CD14-positive monocyte (primary cell): ENCODE measurements around the gene KRTAP10-2. TPM values are rescaled to one million over a fixed set of nuclear protein-coding genes. Genes with fewer than 3 reads are reported as not detected.

Experiments
- DNase-seq, 3 donors: peaks; one replicate each; pipeline ENCODE4 v3.0.0-alpha.2; 2011 to 2022
- H2AFZ ChIP-seq: 2 replicates; pipeline ENCODE4 v1.6.0; 2012; ENCODE audit warnings: mild to moderate bottlenecking, low read depth, low read length, inconsistent platforms; ENCODE audit not compliant: insufficient read depth, poor library complexity, severe bottlenecking
- H3K27ac ChIP-seq, 2 donors: 1 replicate in 1 of 2; 2 replicates in 1 of 2; pipeline ENCODE4 v1.5.1; 2012 to 2013; ENCODE audit warnings: low read length in 2 of 2, control low read depth in 1 of 2, inconsistent platforms in 1 of 2, low read depth in 1 of 2, mild to moderate bottlenecking in 1 of 2
- H3K27me3 ChIP-seq, 2 donors: one replicate each; pipeline versions ENCODE4 v1.6.0 to v1.6.1; 2011 to 2013; ENCODE audit warnings: low read length in 2 of 2; ENCODE audit not compliant: control insufficient read depth in 2 of 2, insufficient read depth in 2 of 2
- H3K36me3 ChIP-seq, 2 donors: replicated peaks in 1 of 2; 1 replicate in 1 of 2; 2 replicates in 1 of 2; pipeline versions ENCODE4 v1.5.1 to v1.6.1; 2012 to 2013; ENCODE audit warnings: low read length in 2 of 2, control low read depth in 1 of 2, inconsistent platforms in 1 of 2, mild to moderate bottlenecking in 1 of 2; ENCODE audit not compliant: insufficient read depth in 2 of 2, control insufficient read depth in 1 of 2
- H3K4me1 ChIP-seq, 2 donors: 1 replicate in 1 of 2; 2 replicates in 1 of 2; pipeline versions ENCODE4 v1.5.1 to v1.6.1; 2012 to 2013; ENCODE audit warnings: low read length in 2 of 2, control low read depth in 1 of 2, inconsistent platforms in 1 of 2, mild to moderate bottlenecking in 1 of 2, moderate library complexity in 1 of 2; ENCODE audit not compliant: insufficient read depth in 2 of 2, control insufficient read depth in 1 of 2
- H3K4me2 ChIP-seq: replicated peaks from 2 replicates; pipeline ENCODE3; 2012; ENCODE audit warnings: low read length, moderate library complexity, mild to moderate bottlenecking; ENCODE audit not compliant: poor library complexity, severe bottlenecking; ENCODE audit errors: extremely low read depth
- H3K4me3 ChIP-seq, 3 experiments: fragments of 200-600 bp in 1 of 3; sonication (generic) in 1 of 3; replicated peaks in 1 of 3; 1 replicate in 2 of 3; 2 replicates in 1 of 3; pipeline ENCODE4 v1.5.1; 2011 to 2013; ENCODE audit warnings: low read length in 3 of 3, mild to moderate bottlenecking in 3 of 3, control low read depth in 2 of 3, low read depth in 2 of 3, inconsistent platforms in 1 of 3, moderate library complexity in 1 of 3
- H3K79me2 ChIP-seq: 2 replicates; pipeline ENCODE4 v1.6.0; 2012; ENCODE audit warnings: mild to moderate bottlenecking, control low read depth, inconsistent platforms, low read length, moderate library complexity; ENCODE audit not compliant: insufficient read depth
- H3K9ac ChIP-seq: 2 replicates; pipeline ENCODE4 v1.6.0; 2017; ENCODE audit warnings: low read length, mild to moderate bottlenecking; ENCODE audit not compliant: insufficient read depth, poor library complexity, severe bottlenecking
- H3K9me3 ChIP-seq, 2 donors: replicated peaks in 1 of 2; 1 replicate in 1 of 2; 2 replicates in 1 of 2; pipeline versions ENCODE4 v1.5.1 to v1.6.1; 2012 to 2013; ENCODE audit warnings: low read length in 2 of 2, control low read depth in 1 of 2; ENCODE audit not compliant: control insufficient read depth in 1 of 2, insufficient read depth in 1 of 2
- H4K20me1 ChIP-seq: 2 replicates; pipeline ENCODE4 v1.6.0; 2012; ENCODE audit warnings: mild to moderate bottlenecking, low read length, control low read depth, moderate library complexity; ENCODE audit not compliant: insufficient read depth
- H3K27ac Mint-ChIP-seq, 7 donors: one replicate each; pipeline ENCODE4 v1.8.0; 2020; ENCODE audit warnings: mild to moderate bottlenecking in 7 of 7, mixed read lengths in 7 of 7, moderate library complexity in 6 of 7, inconsistent platforms in 2 of 7
- H3K27me3 Mint-ChIP-seq, 3 donors: one replicate each; pipeline ENCODE4 v1.8.0; 2021 to 2022; ENCODE audit warnings: low read depth in 3 of 3, mild to moderate bottlenecking in 3 of 3, mixed read lengths in 3 of 3, moderate library complexity in 3 of 3, inconsistent platforms in 1 of 3
- H3K36me3 Mint-ChIP-seq, 2 donors: one replicate each; pipeline ENCODE4 v1.8.0; 2020; ENCODE audit warnings: mixed read lengths in 2 of 2, inconsistent platforms in 1 of 2, mild to moderate bottlenecking in 1 of 2
- H3K4me1 Mint-ChIP-seq: one replicate; pipeline ENCODE4 v1.8.0; 2020; ENCODE audit warnings: mild to moderate bottlenecking, mixed read lengths
- H3K4me3 Mint-ChIP-seq, 2 donors: one replicate each; pipeline ENCODE4 v1.8.0; 2020; ENCODE audit warnings: mild to moderate bottlenecking in 2 of 2, mixed read lengths in 2 of 2, moderate library complexity in 1 of 2
- H3K9me3 Mint-ChIP-seq, 7 donors: one replicate each; pipeline ENCODE4 v1.8.0; 2020 to 2022; ENCODE audit warnings: mixed read lengths in 7 of 7, mild to moderate bottlenecking in 6 of 7, moderate library complexity in 6 of 7, inconsistent platforms in 2 of 7
- CTCF ChIP-seq: fragments of 200-600 bp; IDR thresholded peaks from one replicate; pipeline ENCODE4 v1.8.0; 2022; ENCODE audit warnings: antibody characterized with exemption, mild to moderate bottlenecking
- WGBS: methylation state at CpG from one replicate; pipeline ENCODE4 v1.1.5; 2013; ENCODE audit warnings: missing lambda C conversion rate; ENCODE audit not compliant: insufficient coverage; 5-methylcytosine and 5-hydroxymethylcytosine counted together
- intact Hi-C, 2 donors: fragments of 100-400 bp; cut with micrococcal nuclease; formaldehyde crosslinking; loops; one replicate each; pipeline versions ENCODE4 v1.15.0 to v1.15.1; 2023
- polyA plus RNA-seq, 3 donors: library from polyadenylated mRNA; depleted of rRNA in 1 of 3; unstranded in 2 of 3; stranded (reverse) in 1 of 3; fragments of 300-500 nt in 2 of 3; fragments of >200 nt in 1 of 3; fragmentation: Illumina TruSeq in 2 of 3; gene quantifications; 1 replicate in 2 of 3; 2 replicates in 1 of 3; pipeline ENCODE4 v1.2.3, GENCODE V29; 2012 to 2021

Gene KRTAP10-2
- polyA plus RNA-seq, 3 donors, result not detected

DNA sequence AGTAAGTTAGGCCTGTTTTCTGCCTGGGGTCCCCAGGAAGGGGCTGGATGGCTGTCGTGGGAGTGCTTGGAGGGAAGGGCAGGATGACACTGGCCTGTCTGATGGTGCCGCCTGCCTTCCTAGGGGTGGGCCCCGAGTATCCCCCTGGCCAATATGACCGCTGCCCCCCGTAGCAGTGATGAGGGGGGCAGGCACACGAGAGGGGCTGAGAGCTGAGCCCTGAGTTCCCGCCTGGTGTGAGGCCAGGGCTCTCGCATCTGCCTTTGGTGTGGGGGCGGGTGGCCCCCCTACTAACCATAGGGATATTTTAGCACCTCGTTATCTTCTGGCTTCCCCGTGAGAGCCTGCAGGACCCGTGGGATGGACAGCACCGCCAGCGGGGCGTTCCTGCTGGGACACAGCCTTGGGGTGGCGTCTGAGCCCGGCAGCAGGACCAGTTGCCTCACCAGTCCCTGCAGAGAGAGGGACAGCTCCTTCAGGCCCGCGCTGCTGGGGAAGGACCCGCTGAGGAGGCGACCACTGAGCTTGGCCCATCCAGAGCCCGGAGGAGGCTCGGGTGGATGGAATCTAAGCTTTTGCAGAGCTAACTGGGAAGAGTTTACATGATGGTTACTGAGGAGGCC, 21.7 kb downstream of the KRTAP10-2 start:
- peaks cover 3% of the 10 kb centered on the region in 2 donors for H3K9me3 ChIP-seq
- no peak for DNase-seq
- no peaks in the 10 kb centered on the region for H3K36me3 Mint-ChIP-seq
- H3K4me2 ChIP-seq, result no peak overlapping the region
- H3K9me3 Mint-ChIP-seq, result peaks cover 0 to 3% (median 0%) of the 10 kb centered on the region in 7 donors
- no peaks in the 10 kb centered on the region for H4K20me1 ChIP-seq
- no peak overlapping the region for H3K27ac Mint-ChIP-seq
- H3K79me2 ChIP-seq, result no peaks in the 10 kb centered on the region
- no peak for TF ChIP-seq CTCF
- whole genome bisulfite sequencing, result 88% methylated on average over 20 of the region's 23 CpGs
- peaks cover 1 to 8% (median 5%) of the 10 kb centered on the region in 3 donors for H3K27me3 Mint-ChIP-seq
- intact Hi-C loops, result no loop called here
- H3K36me3 ChIP-seq, result no peaks in the 10 kb centered on the region
- H3K9ac ChIP-seq, result no peak overlapping the region
- H2AFZ ChIP-seq, result no peak overlapping the region
- no peak overlapping the region for H3K4me3 Mint-ChIP-seq
- H3K27me3 ChIP-seq, result no peaks in the 10 kb centered on the region
- H3K27ac ChIP-seq, result no peak overlapping the region
- no peaks in the 10 kb centered on the region for H3K4me1 Mint-ChIP-seq
- H3K4me1 ChIP-seq, result no peaks in the 10 kb centered on the region
- H3K4me3 ChIP-seq, result no peak overlapping the region

DNA sequence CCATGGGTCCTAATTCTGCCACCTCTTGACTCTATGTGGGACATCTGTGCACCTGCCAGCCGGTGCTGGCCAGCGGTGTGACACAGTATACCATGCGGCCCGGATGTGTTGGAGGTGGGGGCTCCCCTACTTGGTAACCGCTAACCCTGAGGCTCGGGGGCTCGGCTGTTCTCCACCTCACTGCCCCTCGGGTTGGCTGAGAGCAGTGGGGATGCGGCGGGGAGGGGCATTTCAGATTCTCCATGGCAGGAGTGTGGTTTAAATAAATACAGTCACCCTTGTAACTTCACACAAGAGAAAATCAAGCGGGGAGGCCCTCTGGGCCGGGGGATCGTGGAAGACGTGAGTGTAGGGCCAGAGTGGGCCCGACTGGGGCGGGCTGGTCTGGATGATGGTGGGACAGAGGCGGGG, 22.3 kb downstream of the KRTAP10-2 start:
- peaks cover 0 to 3% (median 0%) of the 10 kb centered on the region in 7 donors for H3K9me3 Mint-ChIP-seq
- Histone ChIP-seq H3K36me3 (no peaks in the 10 kb centered on the region), H3K9me3 (peaks cover 3 to 9% of the 10 kb centered on the region in 2 donors), H3K79me2 (no peaks in the 10 kb centered on the region), H3K27ac (no peak overlapping the region), H3K4me1 (no peaks in the 10 kb centered on the region), H3K4me3 (no peak overlapping the region), H2AFZ (no peak overlapping the region), H4K20me1 (no peaks in the 10 kb centered on the region), H3K4me2 (no peak overlapping the region), H3K9ac (no peak overlapping the region), H3K27me3 (no peaks in the 10 kb centered on the region)
- H3K27me3 Mint-ChIP-seq, result peaks cover 1 to 8% (median 5%) of the 10 kb centered on the region in 3 donors
- 91% methylated on average over 4 of the region's 17 CpGs for WGBS
- intact Hi-C loops, result no loop called here
- no peaks in the 10 kb centered on the region for H3K36me3 Mint-ChIP-seq
- DNase-seq, result no peak
- no peaks in the 10 kb centered on the region for H3K4me1 Mint-ChIP-seq
- no peak for TF ChIP-seq CTCF
- no peak overlapping the region for H3K4me3 Mint-ChIP-seq
- H3K27ac Mint-ChIP-seq, result no peak overlapping the region
